IMR-90 (cell line): ENCODE data around the gene PRKCB. TPM values are rescaled to one million over a fixed set of nuclear protein-coding genes. Genes with fewer than 3 reads are reported as not detected.

Source experiments
- ATAC-seq: fragments of 200-7000 bp; cut with Tn5 transposase; 2 replicates; pipeline ENCODE4 v1.9.1; 2020; ENCODE audit warnings: low read depth, mild to moderate bottlenecking, moderate library complexity
- BruUV-seq: library from RNA; stranded (reverse); fragments of 400-500 nt; replicated peaks from 2 replicates; lab custom pipeline; 2021; lab: Mats Ljungman, UMichigan
- CTCF ChIA-PET: fragments of 300-600 bp; formaldehyde crosslinking; extraction: SDS; loops from one replicate; lab custom pipeline; 2021; ENCODE audit warnings: antibody characterized with exemption; lab: Yijun Ruan, JAX
- POLR2A ChIA-PET: fragments of 300-600 bp; sonication (Branson Sonifier 250); formaldehyde crosslinking; loops from one replicate; lab custom pipeline; 2022; ENCODE audit warnings: antibody characterized with exemption; ENCODE audit not compliant: unreplicated experiment; lab: Charles Lee
- DNase-seq: peaks from one replicate; pipeline ENCODE4 v3.0.0; 2013
- H2AFZ ChIP-seq: replicated peaks from 2 replicates; pipeline ENCODE3; 2013; ENCODE audit warnings: low read length, mild to moderate bottlenecking; ENCODE audit not compliant: poor library complexity
- H2AK5ac ChIP-seq: 2 replicates; pipeline ENCODE4 v1.6.1; 2013; ENCODE audit warnings: low read depth, low read length, inconsistent platforms
- H2AK9ac ChIP-seq: replicated peaks from 2 replicates; pipeline ENCODE3; 2013; ENCODE audit warnings: mild to moderate bottlenecking, low read depth, low read length, moderate library complexity; ENCODE audit not compliant: poor library complexity
- H2BK120ac ChIP-seq: 2 replicates; pipeline ENCODE4 v1.6.1; 2013; ENCODE audit warnings: low read depth, low read length, inconsistent platforms
- H2BK15ac ChIP-seq: 3 replicates; pipeline ENCODE4 v1.6.1; 2013; ENCODE audit warnings: low read depth, low read length, inconsistent platforms
- H2BK20ac ChIP-seq: 2 replicates; pipeline ENCODE4 v1.6.1; 2013; ENCODE audit warnings: low read depth, mild to moderate bottlenecking, inconsistent platforms, low read length, moderate library complexity
- H2BK5ac ChIP-seq: 2 replicates; pipeline ENCODE4 v1.6.1; 2013; ENCODE audit warnings: mild to moderate bottlenecking, low read depth, low read length, inconsistent platforms; ENCODE audit not compliant: poor library complexity, severe bottlenecking
- H3K14ac ChIP-seq: replicated peaks from 2 replicates; pipeline ENCODE4 v1.6.1; 2013; ENCODE audit warnings: low read depth, low read length, inconsistent platforms
- H3K18ac ChIP-seq: 2 replicates; pipeline ENCODE4 v1.6.1; 2013; ENCODE audit warnings: low read depth, low read length, control low read depth
- H3K23ac ChIP-seq: 2 replicates; pipeline ENCODE4 v1.6.1; 2013; ENCODE audit warnings: low read depth, low read length, inconsistent platforms
- H3K27ac ChIP-seq: 2 replicates; pipeline ENCODE4 v1.5.1; 2013; ENCODE audit warnings: mild to moderate bottlenecking, control low read depth, low read length; ENCODE audit not compliant: insufficient read depth
- H3K27me3 ChIP-seq: 2 replicates; pipeline ENCODE4 v1.6.1; 2013; ENCODE audit warnings: low read length; ENCODE audit not compliant: control insufficient read depth, insufficient read depth
- H3K36me3 ChIP-seq: 2 replicates; pipeline ENCODE4 v1.6.1; 2013; ENCODE audit warnings: low read length, mixed read lengths; ENCODE audit not compliant: control insufficient read depth, insufficient read depth
- H3K4ac ChIP-seq: 2 replicates; pipeline ENCODE4 v1.6.1; 2013; ENCODE audit warnings: low read depth, low read length, inconsistent platforms
- H3K4me1 ChIP-seq: 2 replicates; pipeline ENCODE4 v1.6.1; 2013; ENCODE audit warnings: low read length, mixed read lengths; ENCODE audit not compliant: control insufficient read depth, insufficient read depth
- H3K4me2 ChIP-seq: 2 replicates; pipeline ENCODE4 v1.6.1; 2013; ENCODE audit warnings: low read depth, mild to moderate bottlenecking, control low read depth, low read length, moderate library complexity
- H3K4me3 ChIP-seq: 2 replicates; pipeline ENCODE4 v1.5.1; 2013; ENCODE audit warnings: low read depth, mild to moderate bottlenecking, control low read depth, low read length, moderate library complexity; ENCODE audit not compliant: insufficient read depth
- H3K56ac ChIP-seq: 2 replicates; pipeline ENCODE4 v1.6.1; 2013; ENCODE audit warnings: low read length, inconsistent platforms; ENCODE audit not compliant: insufficient read depth; ENCODE audit errors: extremely low read depth
- H3K79me1 ChIP-seq, 2 experiments: 2 replicates each; pipeline ENCODE4 v1.6.1; 2013; ENCODE audit warnings: low read length in 2 of 2, inconsistent platforms in 1 of 2, low read depth in 1 of 2
- H3K9ac ChIP-seq: 2 replicates; pipeline ENCODE4 v1.6.1; 2013; ENCODE audit warnings: low read depth, low read length, control low read depth
- H3K9me1 ChIP-seq: 2 replicates; pipeline ENCODE4 v1.6.1; 2013; ENCODE audit warnings: low read length, inconsistent platforms; ENCODE audit not compliant: insufficient read depth
- H3K9me3 ChIP-seq: 2 replicates; pipeline ENCODE4 v1.6.1; 2013; ENCODE audit warnings: low read length; ENCODE audit not compliant: control insufficient read depth, insufficient read depth
- H4K20me1 ChIP-seq: 2 replicates; pipeline ENCODE4 v1.6.1; 2013; ENCODE audit warnings: low read length, inconsistent platforms; ENCODE audit not compliant: insufficient read depth
- H4K5ac ChIP-seq: 2 replicates; pipeline ENCODE4 v1.6.1; 2013; ENCODE audit warnings: mild to moderate bottlenecking, low read depth, low read length, control low read depth
- H4K8ac ChIP-seq, 2 experiments: 2 replicates each; pipeline ENCODE4 v1.6.1; 2013; ENCODE audit warnings: low read depth in 2 of 2, low read length in 2 of 2, control low read depth in 1 of 2, inconsistent platforms in 1 of 2
- H4K91ac ChIP-seq: 2 replicates; pipeline ENCODE4 v1.6.1; 2013; ENCODE audit warnings: low read depth, low read length, inconsistent platforms; ENCODE audit not compliant: insufficient read depth
- BHLHE40 ChIP-seq: fragments of 150-350 bp; IDR thresholded peaks from 2 replicates; pipeline ENCODE4 v1.6.1; 2016; ENCODE audit warnings: mild to moderate bottlenecking, low read depth, low read length
- CEBPB ChIP-seq: IDR thresholded peaks from 2 replicates; pipeline ENCODE4 v1.6.1; 2012; ENCODE audit warnings: low read depth, low read length, improper control_type of control experiment
- CHD1 ChIP-seq: IDR thresholded peaks from 2 replicates; pipeline ENCODE4 v1.6.1; 2012; ENCODE audit warnings: low read depth, low read length, improper control_type of control experiment
- FOS ChIP-seq: fragments of 150-350 bp; IDR thresholded peaks from 2 replicates; pipeline ENCODE4 v1.6.1; 2016; ENCODE audit warnings: low read depth, low read length
- MAFK ChIP-seq: IDR thresholded peaks from 2 replicates; pipeline ENCODE4 v1.6.1; 2012; ENCODE audit warnings: low read depth, low read length, improper control_type of control experiment
- MAZ ChIP-seq: IDR thresholded peaks from 2 replicates; pipeline ENCODE4 v1.6.1; 2012; ENCODE audit warnings: low read depth, mild to moderate bottlenecking, low read length, improper control_type of control experiment, moderate library complexity, borderline replicate concordance
- MXI1 ChIP-seq: IDR thresholded peaks from 2 replicates; pipeline ENCODE4 v1.6.1; 2012; ENCODE audit warnings: low read depth, mild to moderate bottlenecking, low read length, moderate library complexity, borderline replicate concordance
- NFE2L2 ChIP-seq: fragments of 150-350 bp; IDR thresholded peaks from 2 replicates; pipeline ENCODE4 v1.6.1; 2016; ENCODE audit warnings: low read depth, mild to moderate bottlenecking, low read length
- POLR2A ChIP-seq: IDR thresholded peaks from 2 replicates; pipeline ENCODE4 v1.6.1; 2012; ENCODE audit warnings: mild to moderate bottlenecking, low read depth, low read length
- RAD21 ChIP-seq: IDR thresholded peaks from 2 replicates; pipeline ENCODE4 v1.6.1; 2012; ENCODE audit warnings: low read length, improper control_type of control experiment
- RCOR1 ChIP-seq: IDR thresholded peaks from 2 replicates; pipeline ENCODE4 v1.6.1; 2012; ENCODE audit warnings: mild to moderate bottlenecking, low read length, improper control_type of control experiment; ENCODE audit not compliant: insufficient replicate concordance
- RFX5 ChIP-seq: IDR thresholded peaks from 2 replicates; pipeline ENCODE4 v1.8.0; 2012; ENCODE audit warnings: low read depth, mild to moderate bottlenecking, low read length, moderate library complexity
- SMC3 ChIP-seq: fragments of 150-350 bp; IDR thresholded peaks from 2 replicates; pipeline ENCODE4 v1.6.1; 2016; ENCODE audit warnings: low read depth, mild to moderate bottlenecking, antibody characterized with exemption, low read length, moderate library complexity
- WGBS, 2 experiments: methylation state at CpG; one replicate each; pipeline versions ENCODE4 v1.1.5 to v1.1.7; 2013; ENCODE audit warnings: missing lambda C conversion rate in 2 of 2; ENCODE audit not compliant: insufficient read length in 1 of 2; ENCODE audit errors: extremely low coverage in 2 of 2; 5-methylcytosine and 5-hydroxymethylcytosine counted together
- dilution Hi-C: fragments of 300-500 bp; cut with HindIII; formaldehyde crosslinking; loops from one replicate; pipeline ENCODE4 v1.14.3; 2018; ENCODE audit warnings: low sequenced_read_pairs; ENCODE audit not compliant: unreplicated experiment
- in situ Hi-C: fragments of 300-500 bp; cut with MboI; formaldehyde crosslinking; loops from 3 replicates; pipeline ENCODE4 v1.14.3; 2019; ENCODE audit warnings: low sequenced_read_pairs, inconsistent platforms, mixed read lengths
- intact Hi-C: fragments of 100-400 bp; cut with micrococcal nuclease; formaldehyde crosslinking; loops from 2 replicates; pipeline ENCODE4 v1.10.0; 2022
- polyA plus RNA-seq, 3 experiments: library from polyadenylated mRNA; depleted of rRNA; stranded (reverse); fragments of >200 nt; gene quantifications; 2 replicates each; pipeline ENCODE4 v1.2.3, GENCODE V29; 2012; ENCODE audit warnings: low replicate concordance in 1 of 3
- total RNA-seq: library from RNA; depleted of rRNA; stranded (reverse); fragments of >200 nt; gene quantifications from 2 replicates; pipeline ENCODE4 v1.2.3, GENCODE V29; 2012
- TF ChIP-seq, protein P1 (sequence below): conservative IDR thresholded peaks from 2 replicates; pipeline ENCODE4 v1.5.1; 2012; ENCODE audit warnings: mild to moderate bottlenecking, low read depth, low read length, improper control_type of control experiment
- TF ChIP-seq, protein P2 (sequence below): fragments of 150-350 bp; IDR thresholded peaks from 2 replicates; pipeline ENCODE4 v1.6.1; 2017; ENCODE audit warnings: mild to moderate bottlenecking, antibody characterized with exemption, low read length, low read depth
- TF ChIP-seq, protein P3 (sequence below): fragments of 150-350 bp; IDR thresholded peaks from 2 replicates; pipeline ENCODE4 v1.6.1; 2016; ENCODE audit warnings: low read depth, mild to moderate bottlenecking, low read length, moderate library complexity, borderline replicate concordance

PRKCB gene
- total and polyA plus RNA-seq, 2 of the 4 experiments (the other 2 are of a cell fraction) = under 0.01 TPM; not detected in 1

DNA sequence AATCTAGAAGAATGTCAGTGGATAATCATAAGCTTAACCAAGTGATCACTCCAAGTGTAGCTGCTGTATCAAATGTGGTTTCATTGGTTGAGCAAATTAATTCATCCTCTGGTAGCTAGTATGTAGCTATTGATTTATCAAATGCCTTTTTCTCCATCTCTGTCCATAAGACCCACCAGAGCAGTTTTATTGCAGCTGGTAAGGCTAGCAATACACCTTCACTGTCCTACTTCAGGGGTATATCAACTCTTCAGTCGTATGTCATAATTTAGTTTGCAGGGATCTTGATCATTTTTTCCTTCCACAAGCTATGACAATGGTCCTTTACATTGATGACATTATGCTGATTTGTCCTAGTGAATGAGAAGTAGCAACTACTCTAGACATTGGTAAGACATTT lies 158.8 kb downstream of the PRKCB start:
- Histone ChIP-seq H2AK5ac (no peak overlapping the region), H3K36me3 (no peaks in the 10 kb centered on the region), H2BK120ac (no peak overlapping the region), H3K79me1 (no peaks in the 10 kb centered on the region), H4K91ac (no peak overlapping the region), H3K23ac (no peak overlapping the region), H4K20me1 (no peaks in the 10 kb centered on the region), H4K5ac (no peak overlapping the region), H4K8ac (no peak overlapping the region), H3K4me2 (no peak overlapping the region), H2AK9ac (no peak overlapping the region), H2BK15ac (no peak overlapping the region), H2BK20ac (no peak overlapping the region), H3K9me3 (no peaks in the 10 kb centered on the region), H2AFZ (no peak overlapping the region), H3K9me1 (no peaks in the 10 kb centered on the region), H3K56ac (no peak overlapping the region), H3K27ac (no peak overlapping the region), H3K9ac (no peak overlapping the region), H3K4me3 (no peak overlapping the region), H3K4me1 (no peaks in the 10 kb centered on the region), H3K14ac (no peak overlapping the region), H3K4ac (no peak overlapping the region), H2BK5ac (no peak overlapping the region), H3K27me3 (no peaks in the 10 kb centered on the region), H3K18ac (no peak overlapping the region)
- ATAC-seq (no peak), DNase-seq (no peak)
- dilution Hi-C loops (no loop called here), in situ Hi-C loops (no loop called here), intact Hi-C loops (no loop called here)
- TF ChIP-seq, protein P1, sequence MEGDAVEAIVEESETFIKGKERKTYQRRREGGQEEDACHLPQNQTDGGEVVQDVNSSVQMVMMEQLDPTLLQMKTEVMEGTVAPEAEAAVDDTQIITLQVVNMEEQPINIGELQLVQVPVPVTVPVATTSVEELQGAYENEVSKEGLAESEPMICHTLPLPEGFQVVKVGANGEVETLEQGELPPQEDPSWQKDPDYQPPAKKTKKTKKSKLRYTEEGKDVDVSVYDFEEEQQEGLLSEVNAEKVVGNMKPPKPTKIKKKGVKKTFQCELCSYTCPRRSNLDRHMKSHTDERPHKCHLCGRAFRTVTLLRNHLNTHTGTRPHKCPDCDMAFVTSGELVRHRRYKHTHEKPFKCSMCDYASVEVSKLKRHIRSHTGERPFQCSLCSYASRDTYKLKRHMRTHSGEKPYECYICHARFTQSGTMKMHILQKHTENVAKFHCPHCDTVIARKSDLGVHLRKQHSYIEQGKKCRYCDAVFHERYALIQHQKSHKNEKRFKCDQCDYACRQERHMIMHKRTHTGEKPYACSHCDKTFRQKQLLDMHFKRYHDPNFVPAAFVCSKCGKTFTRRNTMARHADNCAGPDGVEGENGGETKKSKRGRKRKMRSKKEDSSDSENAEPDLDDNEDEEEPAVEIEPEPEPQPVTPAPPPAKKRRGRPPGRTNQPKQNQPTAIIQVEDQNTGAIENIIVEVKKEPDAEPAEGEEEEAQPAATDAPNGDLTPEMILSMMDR = no peak
- TF ChIP-seq NFE2L2 = no peak
- TF ChIP-seq MAFK = no peak
- no peak for TF ChIP-seq RFX5
- TF ChIP-seq, protein P2, sequence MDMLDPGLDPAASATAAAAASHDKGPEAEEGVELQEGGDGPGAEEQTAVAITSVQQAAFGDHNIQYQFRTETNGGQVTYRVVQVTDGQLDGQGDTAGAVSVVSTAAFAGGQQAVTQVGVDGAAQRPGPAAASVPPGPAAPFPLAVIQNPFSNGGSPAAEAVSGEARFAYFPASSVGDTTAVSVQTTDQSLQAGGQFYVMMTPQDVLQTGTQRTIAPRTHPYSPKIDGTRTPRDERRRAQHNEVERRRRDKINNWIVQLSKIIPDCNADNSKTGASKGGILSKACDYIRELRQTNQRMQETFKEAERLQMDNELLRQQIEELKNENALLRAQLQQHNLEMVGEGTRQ = no peak
- TF ChIP-seq RAD21 = no peak
- no peak for TF ChIP-seq MAZ
- no peak for TF ChIP-seq MXI1
- no peak for TF ChIP-seq POLR2A
- TF ChIP-seq SMC3 = no peak
- no peak for TF ChIP-seq BHLHE40
- no peak for TF ChIP-seq CEBPB
- TF ChIP-seq, protein P3, sequence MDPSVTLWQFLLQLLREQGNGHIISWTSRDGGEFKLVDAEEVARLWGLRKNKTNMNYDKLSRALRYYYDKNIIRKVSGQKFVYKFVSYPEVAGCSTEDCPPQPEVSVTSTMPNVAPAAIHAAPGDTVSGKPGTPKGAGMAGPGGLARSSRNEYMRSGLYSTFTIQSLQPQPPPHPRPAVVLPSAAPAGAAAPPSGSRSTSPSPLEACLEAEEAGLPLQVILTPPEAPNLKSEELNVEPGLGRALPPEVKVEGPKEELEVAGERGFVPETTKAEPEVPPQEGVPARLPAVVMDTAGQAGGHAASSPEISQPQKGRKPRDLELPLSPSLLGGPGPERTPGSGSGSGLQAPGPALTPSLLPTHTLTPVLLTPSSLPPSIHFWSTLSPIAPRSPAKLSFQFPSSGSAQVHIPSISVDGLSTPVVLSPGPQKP = no peak
- no peak for TF ChIP-seq FOS
- no peak for TF ChIP-seq CHD1
- TF ChIP-seq RCOR1 = no peak
- POLR2A ChIA-PET = no interaction called here
- no CpG with 5 or more reads among the region's 1 CpG for WGBS, 2 experiments
- CTCF ChIA-PET = no interaction called here
- no TSS peak for BruUV-seq
